DMS79 treated with DMSO at 0.1 percent for 48 hours (cell line): Measurements from ENCODE around the gene ITSN2.
"Not testable (repeated sequence)": the region's sequence is repeated elsewhere in the genome, so short reads cannot be mapped to it uniquely, and the experiment has no call there.

Experiments
- DNase-seq: peaks from one replicate; lab custom pipeline; 2025; lab: John Stamatoyannopoulos, UW

The ITSN2 gene

DNA sequence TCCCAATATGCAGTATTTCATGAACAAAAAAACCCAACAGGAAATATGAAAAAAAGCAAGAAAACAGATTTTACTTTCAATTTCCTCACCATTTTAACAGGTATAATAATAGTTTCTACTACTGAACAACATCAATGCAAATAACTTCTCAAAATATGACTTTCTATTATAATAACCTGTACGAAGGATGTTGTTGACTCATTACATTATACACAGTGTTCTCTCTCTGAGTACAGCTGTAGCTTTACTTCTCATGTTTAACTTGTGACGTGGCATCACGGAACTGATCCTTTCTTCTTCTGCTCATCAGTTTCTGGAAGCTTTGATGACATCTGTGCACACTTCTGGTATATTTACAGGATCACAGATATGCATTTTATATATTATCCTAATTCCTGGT, 145.5 kb downstream of the ITSN2 start:
- DNase-seq, result no peak

DNA sequence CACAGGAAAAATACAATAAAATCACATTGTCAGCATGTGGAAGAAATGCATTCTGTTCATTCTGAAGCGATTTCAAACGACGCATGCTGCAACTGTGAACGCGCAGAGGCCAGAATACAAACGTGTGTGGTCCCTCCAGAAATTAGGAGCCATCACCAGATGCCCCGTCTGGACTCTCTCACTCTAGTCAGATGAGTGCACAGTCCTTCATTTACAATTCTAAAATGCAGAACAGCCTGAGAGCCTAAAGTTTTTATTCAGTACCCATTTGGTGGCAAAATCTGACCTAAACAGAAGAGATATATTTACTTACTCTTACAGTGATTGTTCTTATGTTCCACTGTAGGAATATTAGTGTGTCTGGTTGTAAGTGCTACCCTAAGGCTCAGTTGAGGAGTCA, 148.9 kb downstream of the ITSN2 start:
- DNase-seq, result no peak

DNA sequence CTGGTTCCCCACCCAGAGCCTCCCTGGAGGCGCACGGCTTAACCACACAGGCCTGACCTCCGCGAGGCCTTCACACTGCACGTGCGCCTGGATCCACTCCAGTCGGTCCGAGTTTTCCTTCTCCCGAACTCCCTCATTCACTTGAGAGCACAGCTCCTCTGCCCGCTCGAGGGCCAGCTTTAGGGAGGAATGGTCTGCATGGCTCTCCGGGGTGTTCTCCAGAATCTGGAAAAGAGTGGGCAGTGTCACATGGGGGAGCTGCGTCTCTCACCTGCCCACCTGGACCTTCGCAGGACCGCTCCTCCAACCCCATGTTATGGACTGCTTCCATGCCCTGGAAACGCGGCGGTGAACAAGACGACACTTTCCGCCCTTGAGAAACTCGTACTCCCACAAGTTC, 149.6 kb downstream of the ITSN2 start:
- no peak for DNase-seq

DNA sequence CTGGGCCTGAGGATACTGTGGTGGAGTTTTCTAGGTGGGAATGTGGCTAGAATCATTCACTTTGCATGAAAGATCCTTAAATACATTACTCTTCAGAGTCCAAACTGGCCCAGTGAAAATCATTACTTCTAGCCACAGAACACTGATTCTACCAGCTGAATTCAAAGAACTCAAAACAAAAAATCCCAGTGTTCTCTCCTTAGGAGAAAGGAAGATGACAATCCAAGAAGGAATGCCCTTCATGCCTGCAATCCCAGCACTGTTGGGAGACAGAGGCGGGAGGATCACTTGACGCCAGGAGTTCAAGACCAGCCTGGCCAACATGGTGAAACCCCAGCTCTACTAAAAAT, 150.3 kb downstream of the ITSN2 start:
- no peak for DNase-seq

DNA sequence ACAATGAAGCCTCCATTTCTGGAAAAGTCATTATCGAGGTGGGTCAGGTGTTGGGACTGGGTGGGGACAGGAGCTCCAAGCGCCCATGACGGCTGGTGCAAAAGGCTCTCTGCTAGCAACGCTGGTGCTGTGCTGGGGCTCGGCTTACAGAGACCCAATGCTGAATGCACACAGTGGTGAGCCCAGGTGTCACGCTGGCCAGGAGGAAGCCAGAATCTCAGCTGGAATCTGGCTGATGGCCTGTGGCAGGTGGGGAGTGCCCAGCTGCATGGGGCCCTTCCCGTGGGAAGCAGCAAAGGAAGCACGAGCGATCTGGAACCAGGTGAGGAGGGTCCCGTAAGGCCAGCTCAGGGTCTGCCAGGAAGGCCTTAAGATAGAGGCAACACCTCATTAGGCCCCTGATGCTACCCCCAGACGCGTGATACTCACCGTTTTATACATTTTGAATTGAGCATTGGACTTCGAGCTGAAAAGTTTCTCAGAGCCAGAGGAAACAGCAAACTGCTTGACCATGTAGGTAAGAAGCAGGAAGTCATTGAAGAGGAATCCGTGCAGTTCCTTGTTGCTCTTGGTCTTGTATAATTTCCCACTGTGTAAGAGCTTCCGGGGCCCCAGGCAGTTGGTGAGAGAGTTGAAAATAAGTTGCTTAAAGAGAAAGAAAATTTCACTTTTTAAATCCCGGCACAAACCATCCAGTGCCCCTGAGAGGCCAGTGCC, 150.8 kb downstream of the ITSN2 start:
- no peak for DNase-seq

- DNase-seq, result no peak
Measured at GRCh38 chr2:24208490-24208889, 151.8 kb downstream of the ITSN2 start.

- no peak for DNase-seq
Measured at GRCh38 chr2:24207359-24207758, 153.0 kb downstream of the ITSN2 start.

DNA sequence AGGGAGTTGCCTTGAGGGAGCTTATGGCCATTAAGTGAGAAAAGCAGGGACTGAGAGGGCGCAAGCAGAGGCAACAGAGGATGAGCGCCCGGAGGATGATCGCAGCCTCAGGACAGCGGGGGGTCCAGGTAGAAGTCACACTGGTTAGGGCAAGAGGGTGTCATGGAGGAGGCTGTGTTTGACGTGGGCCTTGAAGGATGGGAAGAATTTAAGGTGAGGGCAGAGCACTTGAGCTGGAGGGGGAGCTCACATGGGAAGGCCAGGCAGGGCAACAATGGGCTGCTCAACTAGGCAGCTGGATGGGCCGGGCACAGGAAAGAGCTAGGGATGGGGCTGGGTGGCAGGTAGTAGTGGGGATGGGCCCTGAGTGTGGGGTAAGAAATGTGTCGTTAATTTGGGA, 153.6 kb downstream of the ITSN2 start:
- no peak for DNase-seq

- DNase-seq, result no peak
Measured at GRCh38 chr2:24206242-24206641, 154.1 kb downstream of the ITSN2 start.

DNA sequence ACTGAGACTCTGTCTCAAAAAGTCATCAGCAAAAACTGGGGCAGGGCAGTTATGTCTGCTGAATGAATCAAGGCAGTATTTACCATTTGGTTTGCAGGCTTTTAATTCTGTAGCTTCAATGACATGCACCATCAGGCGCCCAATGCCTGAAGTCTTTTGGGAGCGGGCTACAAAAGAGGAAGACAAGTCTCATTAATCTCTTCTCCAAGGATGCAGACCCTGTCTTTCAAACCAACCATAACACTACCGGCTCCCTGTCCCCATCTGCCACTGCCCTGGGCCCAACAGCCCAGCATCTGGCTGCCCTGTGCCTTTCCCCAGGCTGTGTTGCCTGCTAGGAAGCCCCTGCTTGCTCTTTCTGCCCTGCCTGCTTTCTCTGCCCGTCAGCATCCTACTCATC, 155.2 kb downstream of the ITSN2 start:
- DNase-seq, result no peak

- no peak for DNase-seq
Measured at GRCh38 chr2:24204505-24204904, 155.8 kb downstream of the ITSN2 start.

- DNase-seq, result no peak
Measured at GRCh38 chr2:24203787-24204150, 156.6 kb downstream of the ITSN2 start.

GRCh38 chr2:24203029-24203786, 157.1 kb downstream of the ITSN2 start:
- DNase-seq, result no peak

- no peak for DNase-seq
Measured at GRCh38 chr2:24200799-24201198, 159.5 kb downstream of the ITSN2 start.

DNA sequence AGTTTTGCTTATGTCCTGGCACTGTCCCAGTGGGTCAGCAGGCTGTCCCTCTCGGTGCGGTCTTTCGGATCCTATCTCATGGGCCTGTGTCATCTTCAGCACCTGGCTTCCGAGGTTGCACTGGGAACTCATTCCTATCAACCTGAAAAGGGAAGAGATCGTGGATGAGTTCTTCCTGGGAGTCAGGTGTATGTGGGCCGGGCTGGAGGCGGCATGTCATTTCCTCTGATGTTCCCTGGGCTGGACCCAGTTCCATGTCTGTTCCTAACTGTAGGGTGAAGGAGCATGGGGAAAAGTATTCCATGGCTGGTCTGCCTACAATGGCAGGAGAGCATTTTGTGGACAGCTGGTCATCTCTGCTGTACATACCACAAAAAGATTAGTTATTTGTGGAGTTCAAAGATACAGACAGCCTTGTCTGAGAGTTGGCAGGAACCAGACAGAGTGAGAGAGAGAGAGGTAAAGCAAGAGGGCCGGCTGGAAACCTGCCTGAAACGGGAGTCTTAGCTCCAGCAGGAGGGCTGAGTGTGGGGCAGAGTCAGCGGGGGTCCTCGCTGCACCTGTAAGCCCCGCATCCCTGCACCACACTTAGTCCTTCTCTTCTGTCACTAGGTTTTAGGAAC, 160.3 kb downstream of the ITSN2 start:
- DNase-seq, result no peak

DNA sequence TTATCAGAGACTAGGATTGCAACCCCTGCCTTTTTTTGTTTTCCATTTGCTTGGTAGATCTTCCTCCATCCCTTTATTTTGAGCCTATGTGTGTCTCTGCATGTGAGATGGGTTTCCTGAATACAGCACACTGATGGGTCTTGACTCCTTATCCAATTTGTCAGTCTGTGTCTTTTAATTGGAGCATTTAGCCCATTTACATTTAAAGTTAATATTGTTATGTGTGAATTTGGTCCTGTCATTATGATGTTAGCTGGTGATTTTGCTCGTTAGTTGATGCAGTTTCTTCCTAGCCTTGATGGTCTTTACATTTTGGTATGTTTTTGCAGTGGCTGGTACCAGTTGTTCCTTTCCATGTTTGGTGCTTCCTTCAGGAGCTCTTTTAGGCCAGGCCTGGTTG, 163.1 kb downstream of the ITSN2 start:
- DNase-seq, result not testable (repeated sequence)

DNA sequence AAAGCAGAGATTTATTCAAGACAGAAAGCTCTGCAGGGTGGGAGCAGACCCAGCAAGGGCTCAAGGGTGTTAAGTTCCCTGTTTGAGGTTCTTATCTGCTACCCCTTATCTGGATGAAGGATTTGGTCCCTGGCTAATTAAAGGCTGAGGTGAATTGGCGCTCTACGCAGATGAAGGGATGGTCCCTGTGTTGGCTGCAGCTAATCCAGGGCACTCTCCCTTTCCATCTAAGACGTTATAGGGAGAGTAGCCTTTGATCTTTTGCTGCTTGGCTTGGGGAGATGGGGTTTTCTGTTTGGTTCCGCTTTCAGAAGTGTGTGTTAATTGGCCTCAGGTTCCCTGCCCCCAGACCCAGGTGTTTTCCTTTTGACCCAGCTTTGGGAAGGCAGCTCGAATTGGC, 168.5 kb downstream of the ITSN2 start:
- DNase-seq, result no peak

- DNase-seq, result no peak
Measured at GRCh38 chr2:24191156-24191555, 169.2 kb downstream of the ITSN2 start.

DNA sequence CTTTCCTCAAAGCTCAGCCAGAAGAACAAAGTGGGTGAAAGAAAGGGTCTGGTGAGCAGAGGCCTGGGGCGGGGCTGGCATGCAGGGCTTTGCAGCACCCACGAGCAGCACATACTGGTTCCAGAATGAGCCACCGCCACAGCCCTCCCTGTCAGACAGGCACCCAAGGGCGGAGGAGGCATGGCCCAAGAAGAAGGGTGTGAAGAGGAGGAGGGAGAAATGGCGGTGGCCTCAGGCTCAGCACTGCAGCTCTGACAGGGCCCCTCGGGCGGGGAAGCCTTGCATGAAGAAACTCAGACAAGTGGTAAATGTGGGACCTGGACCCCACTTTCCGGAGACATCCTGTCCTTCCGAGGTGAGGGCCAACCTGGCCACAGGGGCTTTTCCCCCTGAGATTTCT, 169.8 kb downstream of the ITSN2 start:
- DNase-seq, result no peak

GRCh38 chr2:24189551-24189950, 170.8 kb downstream of the ITSN2 start:
- DNase-seq, result no peak

- DNase-seq, result peak; percentile 78
Measured at GRCh38 chr2:24183366-24184069, 176.8 kb downstream of the ITSN2 start.

- peak; percentile 53 for DNase-seq
Measured at GRCh38 chr2:24182507-24182906, 177.8 kb downstream of the ITSN2 start.

DNA sequence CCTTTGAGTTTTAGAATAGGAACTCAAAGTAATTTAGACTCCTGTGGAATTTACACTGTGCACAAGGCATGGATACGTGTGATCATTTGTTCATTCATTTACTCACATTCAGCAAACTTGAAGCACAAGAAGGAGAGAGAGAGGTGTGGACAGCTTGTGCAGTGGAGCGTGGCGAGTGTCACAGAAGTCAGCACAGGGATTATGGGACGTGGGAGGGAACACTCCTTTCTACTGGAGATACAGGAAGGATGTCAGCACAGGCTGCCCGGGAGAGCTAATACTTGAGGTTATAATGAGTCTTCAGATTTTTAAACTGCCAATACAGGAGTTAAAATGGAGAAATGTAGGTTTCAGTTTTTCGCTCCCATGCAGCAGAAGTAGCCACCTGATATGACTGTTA, 178.5 kb downstream of the ITSN2 start:
- DNase-seq, result peak; percentile 14
